ENCODE data around the gene RBFOX1.

GRCh38 chr16:7550096-7550495, 217.5 kb downstream of the RBFOX1 start:
- TF ChIP-seq CTCF (IDR thresholded peaks at IDR 0.05) (no peak), EP300 (IDR thresholded peaks at IDR 0.05) (no peak), POLR2A (IDR thresholded peaks at IDR 0.05) (no peak), POLR2AphosphoS5 (IDR thresholded peaks at IDR 0.05) (no peak)
